HepG2 (cell line): ENCODE measurements around the gene HEXD. TPM values are rescaled to one million over a fixed set of nuclear protein-coding genes. Genes with fewer than 3 reads are reported as not detected.
A peak's percentile ranks its signal among the peaks of the same experiment; 100 is the strongest.

ENCODE experiments used
- DDIT3 ChIP-seq: sonication (generic); formaldehyde crosslinking; IDR thresholded peaks from 2 replicates; pipeline ENCODE4 v1.4.0; 2020; ENCODE audit warnings: mild to moderate bottlenecking, missing genetic modification reagents
- ERF ChIP-seq: IDR thresholded peaks from 2 replicates; pipeline ENCODE4 v1.6.1; 2018; ENCODE audit warnings: missing biosample characterization, missing genetic modification reagents
- GABPA ChIP-seq, 2 experiments: IDR thresholded peaks; 2 replicates each; pipeline ENCODE4 v1.6.1; 2011 to 2016; ENCODE audit warnings: low read depth in 2 of 2, low read length in 1 of 2, missing biosample characterization in 1 of 2, missing genetic modification characterization in 1 of 2
- MED13 ChIP-seq: sonication (generic); formaldehyde crosslinking; IDR thresholded peaks from 2 replicates; pipeline ENCODE4 v1.5.0; 2020; ENCODE audit warnings: missing genetic modification reagents
- MEIS1 ChIP-seq: sonication (generic); formaldehyde crosslinking; IDR thresholded peaks from 2 replicates; pipeline ENCODE4 v1.9.0; 2021; ENCODE audit warnings: mild to moderate bottlenecking, missing genetic modification reagents, moderate library complexity, borderline replicate concordance
- NFIB ChIP-seq: sonication (generic); formaldehyde crosslinking; IDR thresholded peaks from 2 replicates; pipeline ENCODE4 v1.9.0; 2021; ENCODE audit warnings: missing genetic modification reagents, mild to moderate bottlenecking, borderline replicate concordance
- RBM39 ChIP-seq: fragments of 200-400 bp; formaldehyde crosslinking; IDR thresholded peaks from one replicate; pipeline ENCODE4 v1.6.1; 2018; ENCODE audit warnings: antibody characterized with exemption, mild to moderate bottlenecking, low read depth, low read length; ENCODE audit not compliant: poor library complexity, severe bottlenecking
- SNAI1 ChIP-seq: sonication (generic); formaldehyde crosslinking; IDR thresholded peaks from 2 replicates; pipeline ENCODE4 v1.5.0; 2020; ENCODE audit warnings: mild to moderate bottlenecking, missing genetic modification reagents, borderline replicate concordance
- TOPORS ChIP-seq: sonication (generic); formaldehyde crosslinking; IDR thresholded peaks from 2 replicates; pipeline ENCODE4 v1.8.0; 2023; ENCODE audit warnings: mild to moderate bottlenecking, missing genetic modification reagents
- U2AF1 ChIP-seq: fragments of 200-400 bp; formaldehyde crosslinking; optimal IDR thresholded peaks from 2 replicates; pipeline ENCODE3; 2017; ENCODE audit warnings: mild to moderate bottlenecking, low read depth, low read length
- ZFP91 ChIP-seq: sonication (generic); formaldehyde crosslinking; IDR thresholded peaks from 2 replicates; pipeline ENCODE4 v1.9.0; 2022; ENCODE audit warnings: missing genetic modification reagents, mild to moderate bottlenecking, borderline replicate concordance
- ZNF10 ChIP-seq: sonication (generic); formaldehyde crosslinking; IDR thresholded peaks from 2 replicates; pipeline ENCODE4 v1.4.0; 2020; ENCODE audit warnings: mild to moderate bottlenecking, low read depth, missing genetic modification reagents, borderline replicate concordance
- ZNF468 ChIP-seq: sonication (generic); formaldehyde crosslinking; IDR thresholded peaks from 2 replicates; pipeline ENCODE4 v1.8.0; 2022; ENCODE audit warnings: mild to moderate bottlenecking, moderate library complexity, missing genetic modification reagents
- ZNF543 ChIP-seq: sonication (generic); formaldehyde crosslinking; IDR thresholded peaks from 2 replicates; pipeline ENCODE4 v1.4.0; 2020; ENCODE audit warnings: mild to moderate bottlenecking, missing genetic modification reagents
- ZNF574 ChIP-seq: sonication (generic); formaldehyde crosslinking; IDR thresholded peaks from 2 replicates; pipeline ENCODE4 v1.4.0; 2020; ENCODE audit warnings: missing genetic modification reagents
- ZNF652 ChIP-seq: IDR thresholded peaks from 2 replicates; pipeline ENCODE4 v1.6.1; 2016; ENCODE audit warnings: low read depth, borderline replicate concordance
- ZUFSP ChIP-seq: sonication (generic); formaldehyde crosslinking; IDR thresholded peaks from 2 replicates; pipeline ENCODE4 v1.9.0; 2021; ENCODE audit warnings: missing genetic modification reagents, mild to moderate bottlenecking, borderline replicate concordance
- polyA plus RNA-seq, 8 experiments: library from polyadenylated mRNA; depleted of rRNA in 3 of 8; stranded (reverse) in 7 of 8; unstranded in 1 of 8; fragments of >200 nt; fragmentation: Illumina TruSeq in 4 of 8; extraction: Trizol in 4 of 8; gene quantifications; 2 replicates each; pipeline versions ENCODE4 v1.2.1 to v1.2.3, GENCODE V29; 2011 to 2016; ENCODE audit warnings: low read depth in 4 of 8, missing spikeins in 1 of 8, mixed read lengths in 1 of 8; ENCODE audit not compliant: insufficient read depth in 1 of 8
- total RNA-seq, 5 experiments: library from RNA; depleted of rRNA; stranded (reverse); fragments of >200 nt; fragmentation: Illumina TruSeq; extraction: Trizol; gene quantifications; 2 replicates each; pipeline ENCODE4 v1.2.3, GENCODE V29; 2016; ENCODE audit warnings: low read depth in 1 of 5
- TF ChIP-seq, protein P1 (sequence below): sonication (generic); formaldehyde crosslinking; IDR thresholded peaks from 2 replicates; pipeline ENCODE4 v1.5.1; 2020; ENCODE audit warnings: mild to moderate bottlenecking, missing genetic modification reagents

Gene HEXD
- total and polyA plus RNA-seq, 2 of the 13 experiments (the other 11 are each of a cell fraction or from before 2014, with no cell fraction given), result 22.3 to 41.8 TPM

DNA sequence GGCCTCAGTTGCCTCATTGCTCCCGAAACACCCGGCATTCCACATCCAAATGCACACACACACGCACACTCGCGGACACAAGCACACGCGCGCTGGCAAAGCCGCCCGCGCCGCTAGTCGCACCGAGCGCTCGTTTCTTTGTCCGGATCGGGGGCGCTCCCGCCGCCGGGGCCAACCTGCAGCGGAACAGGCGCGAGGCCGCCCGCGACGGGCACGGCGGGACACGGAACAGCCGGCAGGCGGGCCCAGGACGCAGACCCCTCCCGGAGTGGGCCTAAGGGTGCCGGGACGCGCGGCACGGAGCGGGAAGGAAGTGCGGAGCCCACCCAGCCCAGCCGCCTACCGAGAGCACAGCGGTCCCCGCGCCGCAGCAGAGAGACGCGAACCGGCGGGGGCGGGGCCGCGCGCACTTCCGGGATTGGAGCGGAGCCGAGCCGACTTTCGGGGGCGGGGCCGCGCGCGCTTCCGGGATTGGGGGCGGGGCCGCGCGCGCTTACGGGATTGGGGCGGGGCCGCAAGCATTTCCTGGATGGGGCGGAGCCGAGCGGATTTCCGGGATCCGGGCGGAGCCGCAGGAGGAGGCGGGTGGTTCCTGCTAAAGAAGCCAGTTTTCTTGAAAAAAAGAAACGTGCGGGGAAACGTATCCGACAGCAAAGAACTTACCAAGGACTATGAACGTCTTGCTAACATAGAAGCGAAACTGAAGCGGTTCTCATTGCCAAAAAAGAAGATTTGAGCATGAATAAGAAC lies 32.4 kb downstream of the HEXD start, which contains the start of gene CYBC1 (continued):
- peak; percentile 68 for TF ChIP-seq RBM39
- TF ChIP-seq ZUFSP (CRISPR knock-in tag), result 0 out of 2 replicates have a peak, but pooled peaks have one; percentile 63
- TF ChIP-seq MED13 (CRISPR knock-in tag), result no peak
- TF ChIP-seq, protein P1, sequence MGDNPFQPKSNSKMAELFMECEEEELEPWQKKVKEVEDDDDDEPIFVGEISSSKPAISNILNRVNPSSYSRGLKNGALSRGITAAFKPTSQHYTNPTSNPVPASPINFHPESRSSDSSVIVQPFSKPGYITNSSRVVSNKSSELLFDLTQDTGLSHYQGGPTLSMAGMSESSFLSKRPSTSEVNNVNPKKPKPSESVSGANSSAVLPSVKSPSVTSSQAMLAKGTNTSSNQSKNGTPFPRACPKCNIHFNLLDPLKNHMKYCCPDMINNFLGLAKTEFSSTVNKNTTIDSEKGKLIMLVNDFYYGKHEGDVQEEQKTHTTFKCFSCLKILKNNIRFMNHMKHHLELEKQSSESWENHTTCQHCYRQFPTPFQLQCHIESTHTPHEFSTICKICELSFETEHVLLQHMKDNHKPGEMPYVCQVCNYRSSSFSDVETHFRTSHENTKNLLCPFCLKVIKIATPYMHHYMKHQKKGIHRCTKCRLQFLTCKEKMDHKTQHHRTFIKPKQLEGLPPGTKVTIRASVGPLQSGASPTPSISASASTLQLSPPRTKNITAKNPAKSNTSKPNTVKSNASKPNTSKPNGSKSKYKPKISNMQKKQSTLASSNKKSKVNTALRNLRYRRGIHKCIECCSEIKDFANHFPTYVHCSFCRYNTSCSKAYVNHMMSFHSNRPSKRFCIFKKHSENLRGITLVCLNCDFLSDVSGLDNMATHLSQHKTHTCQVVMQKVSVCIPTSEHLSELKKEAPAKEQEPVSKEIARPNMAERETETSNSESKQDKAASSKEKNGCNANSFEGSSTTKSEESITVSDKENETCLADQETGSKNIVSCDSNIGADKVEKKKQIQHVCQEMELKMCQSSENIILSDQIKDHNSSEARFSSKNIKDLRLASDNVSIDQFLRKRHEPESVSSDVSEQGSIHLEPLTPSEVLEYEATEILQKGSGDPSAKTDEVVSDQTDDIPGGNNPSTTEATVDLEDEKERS (CRISPR knock-in tag), result no peak
- TF ChIP-seq DDIT3 (CRISPR knock-in tag), result no peak
- TF ChIP-seq MEIS1 (CRISPR knock-in tag), result no peak; the same call in 1 of the 2 replicates
- TF ChIP-seq ZNF10 (CRISPR knock-in tag), result no peak
- peak; percentile 75; the same call in 1 of the 2 replicates for TF ChIP-seq ZFP91
- TF ChIP-seq GABPA (IDR thresholded peaks at IDR 0.05; ENCODE audit: low read depth, low read length), result peak; percentile 72
- peak; percentile 82 for TF ChIP-seq GABPA (CRISPR knock-in tag; IDR thresholded peaks at IDR 0.05; ENCODE audit: low read depth)
- TF ChIP-seq NFIB (CRISPR knock-in tag), result no peak
- TF ChIP-seq ERF (CRISPR knock-in tag), result peak; percentile 92
- no peak for TF ChIP-seq SNAI1 (CRISPR knock-in tag)
- TF ChIP-seq ZNF543 (CRISPR knock-in tag), result no peak; the same call in none of the 2 replicates
- TF ChIP-seq TOPORS (CRISPR knock-in tag), result peak; percentile 83
- TF ChIP-seq ZNF574 (CRISPR knock-in tag), result peak; percentile 85; the same call in 1 of the 2 replicates
- 0 out of 2 replicates have a peak, but pooled peaks have one; percentile 17 for TF ChIP-seq ZNF468
- TF ChIP-seq U2AF1, result peak; percentile 44
- no peak for TF ChIP-seq ZNF652 (CRISPR knock-in tag)
